HG03097 (cell line): Measurements from ENCODE around the gene RAD23B.

Experiments used
- ATAC-seq: cut with Tn5 transposase; IDR thresholded peaks from one replicate; pipeline ENCODE4 v1.9.1; 2021; ENCODE audit not compliant: unreplicated experiment, low FRiP score

The RAD23B gene

DNA sequence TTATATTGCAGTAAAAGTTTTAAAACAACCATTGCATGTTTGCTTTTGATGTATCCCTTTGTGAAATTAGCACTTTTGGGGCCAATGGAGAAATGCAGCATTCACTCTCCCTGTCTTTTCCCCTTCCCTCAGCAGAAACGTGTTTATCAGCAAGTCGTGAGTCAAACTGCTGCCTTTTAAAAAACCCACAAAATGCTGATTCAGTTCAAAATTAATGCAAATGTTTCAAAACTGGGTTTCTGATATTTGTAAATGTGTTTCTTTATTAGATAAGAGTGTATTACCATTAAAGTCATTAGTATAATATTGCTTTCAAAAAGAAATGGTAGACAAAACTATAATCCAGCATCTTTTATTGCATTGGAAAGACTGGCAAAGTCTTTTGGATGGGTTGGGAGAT, 47.3 kb downstream of the RAD23B start:
- no peak for ATAC-seq

DNA sequence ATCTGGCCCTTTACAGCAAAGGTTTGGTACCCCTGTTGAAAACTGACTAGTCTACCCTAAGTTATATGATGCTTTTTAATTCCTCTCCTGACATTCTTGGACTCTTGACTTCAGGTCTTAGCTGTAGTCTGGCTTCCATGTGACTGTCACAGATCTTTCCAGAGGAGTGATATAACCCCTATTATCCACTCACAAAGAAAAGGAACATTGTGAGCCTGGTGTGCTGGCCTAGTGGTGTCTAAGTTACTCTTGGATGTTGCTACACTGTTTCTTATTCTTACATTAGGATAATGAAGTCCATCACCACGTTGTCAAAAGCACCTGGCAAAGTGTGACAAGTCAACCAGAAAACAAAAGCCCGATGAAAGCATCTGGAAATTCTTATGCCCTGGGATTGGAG, 49.8 kb downstream of the RAD23B start:
- no peak for ATAC-seq

DNA sequence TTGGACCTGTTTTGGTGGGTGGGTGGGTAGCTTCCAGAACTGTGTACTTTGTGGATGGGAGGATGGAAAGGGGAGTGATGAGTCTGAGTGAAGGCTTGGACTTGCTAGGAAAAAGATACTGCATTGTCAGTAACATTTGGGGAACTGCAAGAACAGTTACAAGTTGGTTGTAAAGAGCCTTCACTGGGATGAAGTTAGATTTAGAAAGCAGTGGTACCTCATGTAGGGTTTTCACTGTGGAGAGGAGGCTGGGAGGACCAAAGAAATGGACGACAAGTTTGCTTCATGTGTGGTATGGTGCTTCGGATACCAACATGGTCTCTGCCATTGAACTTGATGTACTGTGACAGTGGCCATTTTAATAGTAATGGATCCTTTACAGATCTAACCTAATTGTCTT, 50.3 kb downstream of the RAD23B start:
- no peak for ATAC-seq

DNA sequence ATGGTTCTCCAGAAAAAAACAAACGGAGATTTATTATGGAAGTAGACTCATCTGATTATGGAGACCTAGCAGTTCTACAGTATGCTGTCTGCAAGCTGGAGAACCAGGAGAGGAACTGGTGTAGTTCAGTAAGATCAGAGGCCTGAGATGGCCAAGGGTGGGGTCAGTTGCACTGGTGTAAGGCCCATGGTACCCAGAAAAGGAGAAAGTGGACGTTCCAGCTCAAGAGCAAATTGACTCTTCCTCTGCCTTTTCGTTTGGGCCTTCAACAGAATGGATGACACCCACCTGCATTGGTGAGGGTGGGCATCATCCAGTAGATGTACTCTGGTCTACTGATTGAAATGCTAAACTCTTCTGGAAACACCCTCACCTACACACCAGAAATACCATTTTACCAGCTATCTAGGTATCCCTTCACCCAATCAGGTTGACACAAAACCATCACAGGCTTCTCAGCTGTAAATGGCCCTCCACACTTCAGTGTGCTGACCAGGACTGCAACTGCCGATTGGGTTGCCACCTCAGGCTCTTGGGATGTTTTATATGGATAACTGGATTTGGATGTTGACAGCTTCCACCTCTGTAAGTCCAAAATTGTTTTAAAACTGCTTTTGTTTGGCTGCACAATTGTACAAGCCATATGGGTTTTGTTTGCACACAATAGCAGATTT, 51.2 kb downstream of the RAD23B start:
- ATAC-seq, result no peak

DNA sequence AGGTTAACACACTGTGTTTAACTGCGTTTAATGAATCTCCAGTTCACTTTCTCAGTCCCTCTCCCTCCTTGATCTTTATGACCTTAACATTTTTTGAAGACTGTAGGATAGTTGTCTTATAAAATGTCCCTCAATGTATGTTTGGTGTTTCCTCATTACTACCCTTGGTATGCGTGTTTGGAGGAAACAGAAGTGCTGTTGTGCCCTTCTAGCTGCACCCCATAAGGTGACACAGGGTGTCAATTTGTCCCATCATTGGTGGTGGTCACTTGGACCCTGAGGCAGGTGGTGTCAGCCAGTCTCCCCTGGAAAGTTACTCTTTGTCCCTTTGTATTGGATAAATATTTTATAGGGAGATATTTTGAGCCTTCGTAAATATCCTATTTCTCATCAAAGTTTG, 52.3 kb downstream of the RAD23B start:
- ATAC-seq, result no peak

DNA sequence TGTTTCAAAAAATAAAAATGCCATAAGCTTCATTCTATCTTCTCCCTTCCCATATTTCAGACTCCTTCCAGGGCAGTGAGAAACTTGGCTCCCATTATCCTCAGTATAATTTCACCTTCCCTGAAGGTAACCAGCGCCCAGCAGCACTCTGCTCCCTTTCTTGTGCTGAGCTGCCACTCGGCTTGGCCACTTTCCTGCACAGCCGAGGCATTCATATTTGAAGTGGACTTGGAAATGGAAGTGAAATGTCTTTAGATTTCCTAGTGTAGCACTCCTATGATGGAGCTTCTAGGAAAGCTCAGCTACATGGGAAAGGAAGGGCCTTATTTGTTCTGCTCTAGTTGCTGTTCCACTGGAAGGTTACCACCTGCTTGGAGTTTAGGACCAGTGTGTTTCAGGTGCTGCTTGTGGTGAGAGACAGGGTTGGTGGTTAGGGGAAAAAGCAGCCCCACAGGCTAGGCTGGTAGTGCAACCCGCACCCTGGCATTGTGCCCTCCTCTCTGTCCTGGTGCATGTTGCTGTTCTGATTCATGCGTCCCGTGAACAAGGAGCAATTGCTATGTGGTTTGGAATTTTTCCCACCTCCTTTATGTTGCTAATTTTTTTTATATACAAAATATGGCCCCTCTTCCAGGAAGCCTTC, 53.8 kb downstream of the RAD23B start:
- ATAC-seq, result no peak

DNA sequence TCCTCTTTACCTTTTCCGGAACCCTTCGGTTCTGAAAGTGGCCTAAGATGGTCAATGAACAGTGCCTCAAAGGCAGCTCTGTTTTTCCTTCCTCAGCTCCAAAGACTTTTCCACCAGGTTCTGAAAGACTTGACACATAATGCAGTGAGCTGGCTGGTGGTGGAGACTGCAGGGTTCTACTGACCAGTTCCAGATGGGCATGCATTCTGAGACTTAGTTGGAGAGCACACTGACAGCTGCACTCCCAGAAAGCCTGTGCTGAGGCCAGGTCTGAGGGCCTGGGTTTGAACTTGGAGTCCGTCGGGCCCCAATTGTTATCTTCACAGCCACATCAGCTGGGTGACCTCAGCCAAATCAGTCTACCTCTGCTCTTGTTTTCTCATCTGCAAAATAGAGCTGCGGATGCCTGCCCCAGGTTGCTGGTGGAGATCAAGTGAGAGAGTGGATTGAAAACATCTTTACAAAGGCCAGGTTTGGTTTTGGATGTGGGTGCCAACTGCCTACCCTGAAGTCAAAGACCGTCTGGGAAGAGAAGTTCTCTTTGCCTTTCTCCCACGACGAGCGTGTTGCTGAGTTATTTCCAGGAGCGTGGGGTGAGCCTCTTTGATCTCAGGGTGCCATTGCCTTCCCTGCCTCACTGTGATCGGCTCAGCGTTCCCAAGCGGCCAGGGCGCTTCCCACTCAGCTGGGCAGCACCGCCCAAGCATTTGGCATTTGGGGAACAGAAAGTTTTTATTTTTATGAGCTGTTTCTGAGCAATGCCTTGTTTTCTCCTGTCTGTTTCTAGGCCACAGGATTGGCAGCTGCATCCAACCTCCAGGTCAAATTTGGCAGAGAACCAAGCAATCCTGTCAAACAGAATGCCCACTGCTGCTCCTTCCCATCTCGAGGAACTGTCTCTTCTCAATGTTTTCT, 54.9 kb downstream of the RAD23B start:
- no peak for ATAC-seq

DNA sequence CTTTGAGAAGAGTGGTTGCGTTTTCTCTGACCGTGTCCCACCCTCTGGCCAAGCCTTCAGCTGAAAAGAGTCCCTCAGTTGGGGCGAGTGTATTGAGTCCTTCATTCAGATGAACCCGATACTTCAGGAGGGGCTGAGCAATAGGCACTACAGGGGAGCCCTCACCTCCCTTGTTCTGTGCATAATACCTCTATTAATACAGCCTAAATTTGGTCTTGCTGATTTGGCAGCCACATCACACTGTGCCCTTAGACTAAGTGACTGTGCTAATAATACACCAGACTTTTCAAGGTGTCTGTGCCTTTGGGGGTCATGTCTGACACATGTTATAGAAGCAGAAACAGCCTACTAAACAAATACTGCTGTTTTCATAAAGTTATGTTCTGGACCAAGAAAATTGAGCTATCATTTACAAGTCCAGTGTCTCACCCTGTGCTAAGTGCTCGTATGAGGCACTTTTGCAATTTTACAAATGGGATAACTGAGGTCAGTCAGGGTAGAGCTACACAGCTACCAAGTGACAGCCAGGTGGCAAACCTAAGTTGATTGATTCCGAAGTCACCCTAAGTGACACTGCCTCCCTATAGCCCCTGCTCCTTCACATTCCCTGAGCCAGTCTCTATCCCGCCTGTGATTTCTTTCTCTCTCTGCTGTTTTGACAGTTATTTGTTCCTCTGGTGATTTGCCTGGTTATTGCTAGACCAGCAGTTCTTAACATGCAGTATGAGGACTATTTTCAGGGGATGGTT, 56.0 kb downstream of the RAD23B start:
- no peak for ATAC-seq

DNA sequence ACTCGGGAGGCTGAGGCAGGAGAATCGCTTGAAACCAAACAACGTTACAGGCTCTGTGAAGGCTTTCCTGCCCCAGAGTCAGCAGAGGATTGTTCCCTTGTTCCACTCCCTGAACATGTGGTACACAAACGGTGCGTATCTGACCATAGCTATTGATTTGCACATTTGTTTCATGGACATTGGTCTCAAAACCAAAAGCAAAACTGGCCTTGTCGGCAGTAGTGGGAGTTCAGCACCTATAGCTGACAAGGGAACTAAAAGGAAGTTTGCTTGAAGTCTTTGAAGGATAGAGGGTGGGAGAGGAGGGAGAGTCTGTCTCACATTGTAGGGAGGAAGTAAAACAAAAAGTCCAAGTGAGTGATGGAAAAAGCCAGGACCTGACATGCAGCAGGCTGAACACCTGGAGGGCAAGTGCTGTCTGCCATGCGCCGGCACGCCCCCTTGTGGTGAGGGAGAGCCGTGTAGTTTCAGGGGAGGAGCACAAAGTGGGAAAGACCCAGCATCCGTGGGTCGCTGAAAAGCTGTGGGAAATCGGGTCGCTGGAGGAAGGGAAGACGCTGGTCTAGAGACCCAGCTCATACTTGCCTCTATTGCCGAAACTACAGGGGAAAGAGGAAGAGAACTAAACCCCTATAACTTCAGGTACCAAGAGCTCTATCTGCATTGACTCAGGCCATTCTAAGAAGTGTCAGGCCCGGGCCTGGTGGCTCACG, 58.0 kb downstream of the RAD23B start:
- ATAC-seq, result peak; percentile 69

DNA sequence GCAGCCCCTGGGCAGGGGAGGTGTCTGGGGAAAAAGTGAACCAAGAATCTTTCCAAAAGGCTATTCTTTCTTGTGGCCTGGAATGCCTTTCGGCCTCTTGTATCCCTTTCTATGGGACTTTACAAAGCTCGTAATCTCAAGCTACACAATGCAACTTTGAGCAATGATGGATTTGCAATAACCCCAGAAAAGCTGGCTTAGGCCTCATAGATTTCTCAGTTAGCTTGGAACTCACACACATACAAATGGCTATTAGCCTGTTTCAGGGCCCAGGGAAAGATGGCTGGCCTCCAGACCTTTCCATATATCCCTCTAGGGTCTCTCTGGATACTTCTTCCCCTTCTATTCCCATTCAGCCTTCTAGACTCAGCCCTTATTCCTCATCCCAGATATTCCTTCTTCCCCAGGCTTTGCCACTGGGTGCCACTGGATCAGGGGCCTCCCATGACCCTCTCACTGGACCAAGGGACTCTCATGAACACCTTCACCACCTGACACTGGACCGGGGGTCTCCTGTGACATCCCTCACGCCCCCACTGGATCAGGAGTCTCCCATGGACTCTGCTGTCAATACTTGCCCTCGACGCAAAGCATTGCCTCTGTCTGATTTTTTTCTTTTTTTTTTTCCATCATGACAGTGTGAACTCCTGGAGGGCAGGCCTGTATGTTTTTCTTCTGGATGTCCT, 59.5 kb downstream of the RAD23B start:
- no peak for ATAC-seq

DNA sequence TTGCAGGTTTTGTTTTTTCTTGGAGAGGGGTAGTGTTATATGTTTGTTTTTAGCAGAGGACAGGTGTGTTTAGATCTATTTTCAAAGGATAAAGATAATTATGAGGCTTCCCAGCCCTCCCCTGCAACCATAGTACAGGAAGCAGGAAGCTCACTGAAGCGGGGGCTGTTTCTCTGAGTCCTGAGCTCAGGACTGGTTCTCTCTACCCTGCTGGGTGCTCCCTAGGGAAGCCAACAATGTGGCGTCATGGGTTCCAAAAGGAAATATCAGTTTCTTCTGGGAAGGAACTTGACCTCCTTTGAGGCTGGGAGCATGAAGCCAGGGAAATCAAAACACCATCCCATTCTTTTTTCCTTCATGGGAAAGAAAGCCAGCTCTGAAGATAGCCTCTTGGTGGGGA, 62.2 kb downstream of the RAD23B start:
- ATAC-seq, result no peak

DNA sequence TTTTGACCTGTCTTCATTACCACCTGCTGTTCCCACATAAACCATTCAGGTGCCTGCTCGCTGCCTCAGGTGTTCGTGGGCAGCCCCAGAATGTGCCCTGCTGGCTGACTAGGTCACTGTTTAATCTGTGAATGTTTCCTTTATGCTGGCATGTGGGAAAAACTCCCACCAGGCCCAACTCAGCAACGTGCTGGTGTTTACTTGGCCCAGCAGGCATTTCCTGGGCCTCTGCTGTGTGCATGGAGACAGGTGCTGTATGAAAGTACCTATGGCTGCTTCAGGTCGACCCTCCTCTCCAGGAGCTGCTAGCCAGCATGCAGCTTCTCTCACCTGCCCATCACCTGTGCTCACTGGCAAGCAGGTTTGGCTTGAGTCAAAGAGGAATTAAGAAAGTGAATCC, 65.8 kb downstream of the RAD23B start:
- no peak for ATAC-seq

DNA sequence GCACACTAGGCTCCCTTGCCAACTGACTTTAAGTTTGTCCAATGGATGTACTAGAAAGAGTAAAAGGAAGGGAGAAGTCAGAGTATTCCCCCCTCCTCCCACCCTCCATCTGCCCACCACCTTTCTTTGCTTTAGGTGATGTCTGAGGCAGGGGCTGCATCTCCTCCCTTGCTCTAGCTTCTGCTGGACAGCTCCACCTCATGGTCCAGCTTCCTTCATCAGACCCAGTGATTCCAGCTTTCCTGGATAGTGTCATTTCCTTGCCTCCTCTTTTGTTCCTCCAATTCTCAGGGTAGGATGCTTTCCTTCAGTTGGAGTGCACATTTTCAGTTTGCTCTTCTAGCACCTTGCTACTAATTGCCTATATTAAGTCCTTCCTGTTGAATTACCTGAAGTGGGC, 67.4 kb downstream of the RAD23B start:
- no peak for ATAC-seq

DNA sequence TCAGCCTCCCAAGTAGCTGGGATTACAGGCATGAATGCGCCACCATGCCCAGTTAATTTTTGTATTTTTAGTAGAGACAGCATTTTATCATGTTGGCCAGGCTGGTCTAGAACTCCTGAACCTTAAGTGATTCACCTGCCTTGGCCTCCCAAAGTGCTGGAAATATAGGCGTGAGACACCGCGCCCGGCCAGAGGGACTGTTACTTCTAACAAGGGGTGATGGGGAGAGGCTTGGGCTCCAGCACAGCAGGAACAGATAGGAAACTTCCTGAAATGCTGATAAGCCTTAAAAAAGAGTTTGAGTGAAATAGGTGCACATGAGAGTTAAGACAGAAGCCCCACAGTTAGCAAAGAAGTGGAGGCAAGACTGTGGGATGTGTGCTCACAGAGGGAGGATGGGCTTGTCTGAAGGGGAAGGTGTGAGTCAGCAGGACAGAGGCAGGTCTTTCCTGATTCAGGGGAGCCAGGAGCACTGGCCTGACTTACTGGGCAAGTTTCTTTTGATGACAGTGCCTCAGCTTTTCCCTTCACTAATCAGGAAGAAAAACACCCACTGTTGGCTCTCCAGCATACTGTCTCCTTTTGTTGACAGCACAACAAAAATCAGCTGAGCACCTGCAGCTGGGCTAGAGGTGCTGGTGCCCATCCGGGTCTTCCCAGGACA, 68.4 kb downstream of the RAD23B start:
- no peak for ATAC-seq

DNA sequence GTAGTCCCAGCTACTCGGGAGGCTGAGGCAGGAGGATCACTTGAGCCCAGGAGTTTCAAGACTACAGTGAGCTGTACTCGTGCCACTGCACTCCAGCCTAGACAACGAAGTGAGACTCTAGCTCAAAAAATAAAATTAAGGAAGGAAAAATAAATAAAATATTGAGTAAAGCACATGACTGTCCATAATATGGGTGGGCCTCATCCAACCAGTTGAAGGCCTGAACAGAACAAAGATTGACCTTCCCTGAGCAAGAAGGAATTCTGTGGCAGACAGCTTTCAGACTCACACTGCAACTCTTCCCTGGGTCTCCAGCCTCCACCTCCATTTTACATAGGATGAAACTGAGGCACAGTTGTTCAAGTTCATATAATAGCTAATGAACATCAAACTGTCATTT, 72.3 kb downstream of the RAD23B start:
- no peak for ATAC-seq

DNA sequence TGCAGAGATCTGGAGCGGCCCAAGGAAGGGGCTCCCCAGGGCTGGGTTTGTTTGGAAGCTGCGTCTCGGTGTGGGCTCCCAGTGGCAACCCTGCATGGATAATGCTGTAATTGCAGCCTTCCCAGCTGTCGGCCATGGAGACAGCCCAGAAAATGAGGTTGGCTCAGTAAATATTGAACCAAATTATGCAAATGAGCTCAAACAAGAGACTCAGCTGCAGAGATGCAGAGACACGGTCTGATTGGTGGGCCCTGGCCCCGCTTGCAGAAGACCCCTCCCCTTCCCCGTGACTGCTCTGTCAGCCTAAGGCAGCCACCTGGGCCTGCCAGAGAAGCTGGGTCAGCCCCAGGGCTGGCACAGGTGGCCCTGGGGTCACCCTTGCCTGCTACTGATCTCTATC, 75.9 kb downstream of the RAD23B start:
- ATAC-seq, result no peak

DNA sequence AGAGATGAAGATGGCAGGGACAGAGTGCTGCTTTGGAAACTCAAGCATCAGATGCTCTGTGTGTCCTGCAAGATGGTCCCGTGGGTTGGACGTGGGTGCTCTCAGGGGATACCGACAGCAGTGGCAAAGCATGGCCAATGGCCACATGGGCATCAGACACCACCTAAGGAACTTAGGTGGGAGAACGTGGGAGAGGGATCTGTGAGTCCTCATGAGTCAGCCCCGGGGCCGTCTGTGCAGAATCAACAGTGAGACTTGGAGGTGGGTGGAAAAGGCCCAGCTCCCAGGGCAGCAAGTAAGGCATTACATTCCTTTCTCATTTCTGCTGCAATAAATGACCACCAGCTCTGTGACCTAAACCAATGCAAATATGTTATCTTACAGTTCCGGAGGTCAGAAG, 77.0 kb downstream of the RAD23B start:
- no peak for ATAC-seq

DNA sequence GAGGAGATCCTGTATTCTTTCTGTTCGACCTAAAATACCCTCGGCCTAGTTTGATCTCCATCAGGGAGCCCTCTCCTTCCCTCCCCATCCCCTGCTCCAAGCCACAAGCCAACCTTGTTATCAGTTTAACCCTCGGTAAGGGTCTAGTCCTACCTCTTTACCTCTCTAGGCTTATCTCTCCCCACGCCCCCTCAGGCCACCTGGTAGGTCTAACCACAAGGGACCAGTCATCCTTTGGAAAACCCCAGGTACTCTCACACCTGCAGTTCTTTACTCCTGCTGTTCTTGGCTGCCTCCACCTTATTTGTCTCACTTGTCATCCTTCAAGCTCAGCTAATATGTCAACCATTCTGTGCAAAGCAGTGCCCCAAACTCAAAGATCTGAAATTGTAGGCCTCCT, 78.7 kb downstream of the RAD23B start:
- no peak for ATAC-seq

DNA sequence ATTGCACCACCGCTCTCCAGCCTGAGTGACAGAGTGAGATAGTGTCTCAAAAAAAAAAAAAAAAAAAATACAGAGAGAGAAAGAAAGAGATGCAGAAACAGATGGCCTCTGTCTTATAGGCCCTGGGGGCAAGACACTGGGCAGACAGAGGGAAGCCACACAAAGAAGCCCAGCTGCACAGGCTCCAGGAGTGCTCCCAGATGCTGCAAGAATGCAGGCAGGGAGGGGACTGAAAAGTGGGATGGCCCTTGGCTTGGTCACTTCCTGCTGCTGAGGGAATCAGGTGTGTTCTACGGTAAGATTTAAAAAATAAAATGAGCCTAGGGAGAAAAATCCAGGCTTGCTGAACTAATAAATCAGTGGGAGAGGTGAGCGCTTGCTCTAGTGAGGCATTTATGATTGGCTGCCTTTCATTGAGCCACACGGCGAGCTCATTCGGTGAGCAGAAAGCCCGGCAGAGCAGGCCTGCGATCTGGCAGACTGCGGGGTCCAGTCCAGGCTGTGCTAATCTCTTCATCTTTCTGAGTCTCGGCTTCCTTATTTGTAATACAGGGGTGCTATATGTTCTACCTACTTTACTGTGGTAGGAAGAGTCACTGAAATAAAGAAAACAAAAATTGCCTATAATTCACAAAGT, 80.6 kb downstream of the RAD23B start:
- no peak for ATAC-seq
